Osteoblast (primary cell): ENCODE measurements around the gene MMD2. TPM values are rescaled to one million over a fixed set of nuclear protein-coding genes. Genes with fewer than 3 reads are reported as not detected.
A peak's percentile ranks its signal among the peaks of the same experiment; 100 is the strongest.

Experiments
- DNase-seq: peaks from one replicate; pipeline ENCODE4 v3.0.0; 2011; ENCODE audit warnings: low spot score, mixed read lengths; ENCODE audit not compliant: insufficient read length; ENCODE audit errors: missing footprints
- H2AFZ ChIP-seq: 2 replicates; pipeline ENCODE4 v1.6.0; 2011; ENCODE audit warnings: mild to moderate bottlenecking, low read length
- H3K27ac ChIP-seq: 2 replicates; pipeline ENCODE4 v1.5.1; 2011; ENCODE audit warnings: mild to moderate bottlenecking, low read depth, low read length, moderate library complexity
- H3K27me3 ChIP-seq: 2 replicates; pipeline ENCODE4 v1.6.0; 2012; ENCODE audit warnings: mild to moderate bottlenecking, control low read depth, inconsistent platforms, low read length, moderate library complexity; ENCODE audit not compliant: insufficient read depth
- H3K36me3 ChIP-seq: 2 replicates; pipeline ENCODE4 v1.5.1; 2011; ENCODE audit warnings: mild to moderate bottlenecking, low read length, control low read depth, moderate library complexity; ENCODE audit not compliant: insufficient read depth
- H3K4me1 ChIP-seq: 2 replicates; pipeline ENCODE4 v1.5.1; 2011; ENCODE audit warnings: mild to moderate bottlenecking, low read length, control low read depth, moderate library complexity; ENCODE audit not compliant: insufficient read depth
- H3K4me2 ChIP-seq: 2 replicates; pipeline ENCODE4 v1.6.0; 2011; ENCODE audit warnings: mild to moderate bottlenecking, low read length; ENCODE audit not compliant: insufficient read depth
- H3K4me3 ChIP-seq: fragments of 200-600 bp; sonication (generic); 3 replicates; pipeline ENCODE4 v1.5.1; 2012; ENCODE audit warnings: mild to moderate bottlenecking, low read length, inconsistent platforms; ENCODE audit not compliant: insufficient read depth
- H3K79me2 ChIP-seq: 2 replicates; pipeline ENCODE4 v1.6.0; 2012; ENCODE audit warnings: mild to moderate bottlenecking, low read length, control low read depth, inconsistent platforms; ENCODE audit not compliant: insufficient read depth
- H3K9me3 ChIP-seq: 2 replicates; pipeline ENCODE4 v1.5.1; 2011; ENCODE audit warnings: low read depth, low read length, control low read depth
- H4K20me1 ChIP-seq: 2 replicates; pipeline ENCODE4 v1.6.0; 2012; ENCODE audit warnings: mild to moderate bottlenecking, low read length, control low read depth; ENCODE audit not compliant: insufficient read depth
- total RNA-seq: library from RNA; depleted of rRNA; stranded (reverse); fragments of >200 nt; gene quantifications from 2 replicates; pipeline ENCODE4 v1.2.3, GENCODE V29; 2012
- TF ChIP-seq, protein P1 (sequence below): IDR thresholded peaks from 2 replicates; pipeline ENCODE4 v1.5.1; 2011; ENCODE audit warnings: mild to moderate bottlenecking, low read depth, low read length, moderate library complexity; ENCODE audit errors: extremely low read depth

The MMD2 gene
- total RNA-seq, 1 donor, result not detected

DNA sequence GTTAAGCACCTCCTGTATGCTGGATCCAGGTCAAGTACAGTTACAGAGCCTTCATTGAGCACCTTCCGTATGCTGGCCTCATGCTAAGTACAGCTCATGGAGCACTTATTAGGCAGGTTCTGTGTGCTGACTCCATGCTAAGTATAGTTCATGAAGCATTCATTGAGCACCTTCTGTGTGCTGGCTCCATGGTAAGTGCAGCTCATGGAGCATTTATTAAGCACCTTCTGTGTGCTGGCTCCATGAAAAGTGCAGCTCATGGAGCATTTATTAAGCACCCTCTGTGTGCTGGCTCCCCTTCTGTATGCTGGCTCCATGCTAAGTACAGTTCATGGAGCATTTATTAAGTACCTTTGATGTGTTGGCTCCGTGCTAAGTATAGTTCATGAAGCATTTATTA, 30.5 kb downstream of the MMD2 start:
- H4K20me1 ChIP-seq, result no peaks in the 10 kb centered on the region
- no peak for DNase-seq
- H3K79me2 ChIP-seq, result no peaks in the 10 kb centered on the region
- no peaks in the 10 kb centered on the region for H3K36me3 ChIP-seq
- no peak overlapping the region for H3K27ac ChIP-seq
- TF ChIP-seq, protein P1, sequence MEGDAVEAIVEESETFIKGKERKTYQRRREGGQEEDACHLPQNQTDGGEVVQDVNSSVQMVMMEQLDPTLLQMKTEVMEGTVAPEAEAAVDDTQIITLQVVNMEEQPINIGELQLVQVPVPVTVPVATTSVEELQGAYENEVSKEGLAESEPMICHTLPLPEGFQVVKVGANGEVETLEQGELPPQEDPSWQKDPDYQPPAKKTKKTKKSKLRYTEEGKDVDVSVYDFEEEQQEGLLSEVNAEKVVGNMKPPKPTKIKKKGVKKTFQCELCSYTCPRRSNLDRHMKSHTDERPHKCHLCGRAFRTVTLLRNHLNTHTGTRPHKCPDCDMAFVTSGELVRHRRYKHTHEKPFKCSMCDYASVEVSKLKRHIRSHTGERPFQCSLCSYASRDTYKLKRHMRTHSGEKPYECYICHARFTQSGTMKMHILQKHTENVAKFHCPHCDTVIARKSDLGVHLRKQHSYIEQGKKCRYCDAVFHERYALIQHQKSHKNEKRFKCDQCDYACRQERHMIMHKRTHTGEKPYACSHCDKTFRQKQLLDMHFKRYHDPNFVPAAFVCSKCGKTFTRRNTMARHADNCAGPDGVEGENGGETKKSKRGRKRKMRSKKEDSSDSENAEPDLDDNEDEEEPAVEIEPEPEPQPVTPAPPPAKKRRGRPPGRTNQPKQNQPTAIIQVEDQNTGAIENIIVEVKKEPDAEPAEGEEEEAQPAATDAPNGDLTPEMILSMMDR, result no peak
- H3K9me3 ChIP-seq, result no peaks in the 10 kb centered on the region
- no peaks in the 10 kb centered on the region for H3K4me1 ChIP-seq
- no peak overlapping the region for H2AFZ ChIP-seq
- peaks cover 2% of the 10 kb centered on the region for H3K27me3 ChIP-seq
- no peak overlapping the region for H3K4me3 ChIP-seq
- H3K4me2 ChIP-seq, result no peak overlapping the region

- DNase-seq, result no peak
- no peaks in the 10 kb centered on the region for H3K36me3 ChIP-seq
- no peaks in the 10 kb centered on the region for H4K20me1 ChIP-seq
- no peaks in the 10 kb centered on the region for H3K27me3 ChIP-seq
- H3K79me2 ChIP-seq, result no peaks in the 10 kb centered on the region
- H2AFZ ChIP-seq, result no peak overlapping the region
- no peak overlapping the region for H3K4me3 ChIP-seq
- no peak overlapping the region for H3K27ac ChIP-seq
- TF ChIP-seq, protein P1, result no peak
- H3K9me3 ChIP-seq, result no peaks in the 10 kb centered on the region
- H3K4me2 ChIP-seq, result no peak overlapping the region
- H3K4me1 ChIP-seq, result no peaks in the 10 kb centered on the region
Observed at GRCh38 chr7:4919969-4920766, 38.8 kb downstream of the MMD2 start.

GRCh38 chr7:4916113-4916512, 42.9 kb downstream of the MMD2 start:
- H3K4me1 ChIP-seq, result no peaks in the 10 kb centered on the region
- TF ChIP-seq, protein P1, result no peak
- H3K36me3 ChIP-seq, result no peaks in the 10 kb centered on the region

GRCh38 chr7:4911111-4911828, 47.7 kb downstream of the MMD2 start:
- Histone ChIP-seq H3K27me3 (no peaks in the 10 kb centered on the region), H3K36me3 (no peaks in the 10 kb centered on the region), H3K4me1 (no peaks in the 10 kb centered on the region), H3K79me2 (no peaks in the 10 kb centered on the region), H2AFZ (no peak overlapping the region), H3K4me2 (no peak overlapping the region), H3K9me3 (no peaks in the 10 kb centered on the region), H3K4me3 (no peak overlapping the region), H4K20me1 (no peaks in the 10 kb centered on the region), H3K27ac (no peak overlapping the region)
- no peak for DNase-seq
- TF ChIP-seq, protein P1, result no peak

More at GRCh38 chr7:4916113-4916512, 42.9 kb downstream of the MMD2 start:
- no peaks in the 10 kb centered on the region for H3K79me2 ChIP-seq
- H3K27ac ChIP-seq, result no peak overlapping the region
- H3K27me3 ChIP-seq, result no peaks in the 10 kb centered on the region
- H2AFZ ChIP-seq, result no peak overlapping the region
- H3K4me3 ChIP-seq, result no peak overlapping the region
- H3K4me2 ChIP-seq, result no peak overlapping the region
- no peaks in the 10 kb centered on the region for H3K9me3 ChIP-seq
- peak; percentile 36 for DNase-seq
- no peaks in the 10 kb centered on the region for H4K20me1 ChIP-seq
